ENCODE measurements around the gene SMARCAL1.

The SMARCAL1 gene

DNA sequence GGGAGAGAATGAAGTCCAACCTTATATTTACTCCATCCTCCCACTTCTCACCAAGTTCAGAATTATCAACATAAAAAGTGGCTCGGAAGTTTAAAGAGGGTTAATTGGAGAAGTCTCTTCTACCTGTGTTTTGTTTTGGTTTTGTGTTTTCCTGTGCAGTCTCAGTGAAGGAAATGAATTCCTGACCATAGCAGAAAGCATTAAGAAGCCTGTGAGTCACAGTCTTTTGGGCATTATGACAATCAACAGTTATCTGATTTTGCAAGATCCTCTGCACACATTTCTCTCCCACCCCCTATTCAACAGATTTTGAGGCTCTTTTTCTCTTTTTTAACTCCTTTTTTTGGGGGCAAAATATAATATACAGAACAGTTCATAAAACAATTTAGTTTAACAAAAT, 77.8 kb downstream of the SMARCAL1 start:
- TF ChIP-seq, protein P1, sequence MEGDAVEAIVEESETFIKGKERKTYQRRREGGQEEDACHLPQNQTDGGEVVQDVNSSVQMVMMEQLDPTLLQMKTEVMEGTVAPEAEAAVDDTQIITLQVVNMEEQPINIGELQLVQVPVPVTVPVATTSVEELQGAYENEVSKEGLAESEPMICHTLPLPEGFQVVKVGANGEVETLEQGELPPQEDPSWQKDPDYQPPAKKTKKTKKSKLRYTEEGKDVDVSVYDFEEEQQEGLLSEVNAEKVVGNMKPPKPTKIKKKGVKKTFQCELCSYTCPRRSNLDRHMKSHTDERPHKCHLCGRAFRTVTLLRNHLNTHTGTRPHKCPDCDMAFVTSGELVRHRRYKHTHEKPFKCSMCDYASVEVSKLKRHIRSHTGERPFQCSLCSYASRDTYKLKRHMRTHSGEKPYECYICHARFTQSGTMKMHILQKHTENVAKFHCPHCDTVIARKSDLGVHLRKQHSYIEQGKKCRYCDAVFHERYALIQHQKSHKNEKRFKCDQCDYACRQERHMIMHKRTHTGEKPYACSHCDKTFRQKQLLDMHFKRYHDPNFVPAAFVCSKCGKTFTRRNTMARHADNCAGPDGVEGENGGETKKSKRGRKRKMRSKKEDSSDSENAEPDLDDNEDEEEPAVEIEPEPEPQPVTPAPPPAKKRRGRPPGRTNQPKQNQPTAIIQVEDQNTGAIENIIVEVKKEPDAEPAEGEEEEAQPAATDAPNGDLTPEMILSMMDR (IDR thresholded peaks at IDR 0.05; ENCODE audit: low read depth, low read length), result no peak
- no peak overlapping the region for H3K4me3 ChIP-seq (replicated peaks in 1 of 2; ENCODE audit: low read depth in 2 of 2, low read length in 2 of 2)
- DNase-seq (ENCODE audit: low read depth in 2 of 2), result peak; percentile 58 to 81

DNA sequence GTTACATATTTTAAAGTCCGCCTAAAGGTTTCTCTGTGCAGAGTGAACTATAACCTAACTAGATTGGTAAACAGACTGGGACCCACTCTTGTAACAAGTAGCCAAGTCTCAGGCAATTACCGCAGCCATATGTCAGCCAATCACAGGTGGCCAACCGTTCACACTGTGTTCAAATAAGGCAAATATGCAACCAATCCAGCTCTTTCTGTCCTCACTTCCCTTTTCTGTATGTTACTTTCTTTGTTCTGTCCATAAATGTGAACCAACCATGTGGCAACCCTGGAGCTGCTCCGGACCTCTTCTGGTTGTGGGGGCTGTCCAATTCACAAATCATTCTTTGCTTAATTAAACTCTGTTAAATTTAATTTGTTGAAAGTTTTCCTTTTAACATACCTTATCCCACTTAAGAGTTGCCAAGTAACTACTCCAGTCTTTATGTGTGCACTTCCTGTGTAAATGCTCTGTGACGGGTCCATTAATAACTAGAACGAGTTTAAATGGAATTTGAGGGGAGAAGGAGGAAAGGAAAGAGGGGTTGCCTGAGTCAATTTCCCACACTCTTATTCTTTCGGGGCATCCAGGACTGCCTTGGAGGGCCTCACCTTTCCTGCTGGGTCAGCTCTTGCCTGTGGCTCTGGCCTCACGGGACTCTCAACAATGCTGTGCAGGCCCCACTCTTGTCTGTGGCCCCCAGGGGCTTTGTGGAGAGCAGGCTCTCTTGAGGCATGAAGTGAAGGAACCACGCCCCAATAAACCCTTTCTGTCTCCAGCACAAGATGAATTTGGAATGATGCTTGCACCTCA, 79.7 kb downstream of the SMARCAL1 start:
- H3K4me3 ChIP-seq (replicated peaks in 1 of 2; ENCODE audit: low read depth in 2 of 2, low read length in 2 of 2), result no peak overlapping the region
- DNase-seq (ENCODE audit: low read depth in 2 of 2), result no peak
- TF ChIP-seq, protein P1 (IDR thresholded peaks at IDR 0.05; ENCODE audit: low read depth, low read length), result no peak

GRCh38 chr2:216492597-216493333, 80.5 kb downstream of the SMARCAL1 start:
- H3K4me3 ChIP-seq (replicated peaks in 1 of 2; ENCODE audit: low read depth in 2 of 2, low read length in 2 of 2), result no peak overlapping the region
- peak; percentile 79 to 92 for DNase-seq (ENCODE audit: low read depth in 2 of 2)
- TF ChIP-seq, protein P1 (IDR thresholded peaks at IDR 0.05; ENCODE audit: low read depth, low read length), result no peak

DNA sequence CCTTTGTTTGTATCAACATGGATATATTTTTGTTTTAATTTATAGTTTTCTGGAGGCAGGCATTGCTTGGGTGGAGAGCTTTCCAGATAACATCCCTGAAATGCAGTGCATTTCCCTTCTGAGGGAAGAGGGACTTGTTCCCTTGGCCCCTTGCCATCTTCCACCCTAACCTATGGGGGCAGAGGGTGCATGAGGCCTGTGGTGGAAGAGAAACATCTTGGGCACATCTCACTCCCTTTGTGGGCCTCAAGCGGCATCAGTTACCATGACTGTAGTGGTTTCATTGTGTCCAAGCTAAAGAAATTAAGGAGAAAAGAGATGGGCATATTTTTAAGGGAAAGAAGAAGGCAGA, 81.0 kb downstream of the SMARCAL1 start:
- peak in 1 of 2 donors; percentile 39 for DNase-seq (ENCODE audit: low read depth in 2 of 2)
- TF ChIP-seq, protein P1 (IDR thresholded peaks at IDR 0.05; ENCODE audit: low read depth, low read length), result no peak
- no peak overlapping the region for H3K4me3 ChIP-seq (replicated peaks in 1 of 2; ENCODE audit: low read depth in 2 of 2, low read length in 2 of 2)

- TF ChIP-seq, protein P1 (IDR thresholded peaks at IDR 0.05; ENCODE audit: low read depth, low read length), result no peak
- DNase-seq (ENCODE audit: low read depth in 2 of 2), result peak; percentile 65 to 69
Observed at GRCh38 chr2:216495656-216496055, 83.4 kb downstream of the SMARCAL1 start.

GRCh38 chr2:216497382-216498069, 85.2 kb downstream of the SMARCAL1 start:
- DNase-seq (ENCODE audit: low read depth in 2 of 2), result no peak
- TF ChIP-seq, protein P1 (IDR thresholded peaks at IDR 0.05; ENCODE audit: low read depth, low read length), result no peak
- H3K4me3 ChIP-seq (replicated peaks in 1 of 2; ENCODE audit: low read depth in 2 of 2, low read length in 2 of 2), result peak overlapping the region; percentile 74 to 85

More at GRCh38 chr2:216495656-216496055, 83.4 kb downstream of the SMARCAL1 start:
- no peak overlapping the region for H3K4me3 ChIP-seq (replicated peaks in 1 of 2; ENCODE audit: low read depth in 2 of 2, low read length in 2 of 2)

All from cardiac fibroblast (primary cell).